ENCODE data around the gene HSPA12A. TPM values are rescaled to one million over a fixed set of nuclear protein-coding genes. Genes with fewer than 3 reads are reported as not detected.

The HSPA12A gene
- polyA plus RNA-seq, 1 donor (not counting 4 experiments of a cell fraction or from before 2014, with no cell fraction given), result 8.1 TPM

DNA sequence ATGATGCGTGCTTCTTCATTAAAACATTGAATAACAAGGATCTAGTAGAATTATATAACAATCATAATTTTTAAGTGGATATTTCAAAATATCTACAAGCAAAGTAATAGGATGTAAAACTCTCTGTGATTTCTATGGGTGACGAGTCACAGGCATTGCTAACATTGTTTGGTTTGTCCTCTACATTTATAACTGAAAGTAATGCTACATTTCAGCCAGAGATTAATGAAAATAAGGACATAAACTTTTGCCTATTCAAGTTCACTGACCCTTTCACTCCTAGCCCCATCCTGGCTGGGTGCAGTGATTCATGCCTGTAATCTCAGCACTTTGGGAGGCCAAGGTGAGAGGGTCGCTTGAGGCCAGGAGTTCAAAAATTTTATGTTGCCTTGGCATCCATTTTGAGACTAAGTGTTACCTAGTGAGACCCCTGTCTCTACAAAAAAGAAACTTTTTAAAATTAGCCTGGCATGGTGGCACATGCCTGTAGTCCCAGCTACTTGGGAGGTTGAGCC is 38.4 kb upstream of the HSPA12A start:
- Histone ChIP-seq H3K27me3 (ENCODE audit: control insufficient read depth, extremely low read depth, insufficient read depth, low read length) (no peaks in the 10 kb centered on the region), H3K4me3 (ENCODE audit: control insufficient read depth in 2 of 3, extremely low read depth in 1 of 3, insufficient read depth in 2 of 3, low read depth in 1 of 3, low read length in 3 of 3) (no peak overlapping the region), H3K9ac (ENCODE audit: control insufficient read depth, extremely low read depth, insufficient read depth, low read length) (no peak overlapping the region), H3K4me1 (ENCODE audit: control insufficient read depth, extremely low read depth, insufficient read depth, low read length) (no peaks in the 10 kb centered on the region), H4K20me1 (ENCODE audit: control insufficient read depth, extremely low read depth, insufficient read depth, low read length) (no peaks in the 10 kb centered on the region), H3K9me1 (ENCODE audit: control insufficient read depth, extremely low read depth, insufficient read depth, low read length) (no peaks in the 10 kb centered on the region), H3K4me2 (ENCODE audit: control insufficient read depth, extremely low read depth, insufficient read depth, low read depth, low read length) (no peak overlapping the region), H3K36me3 (ENCODE audit: control insufficient read depth in 2 of 2, extremely low read depth in 1 of 2, insufficient read depth in 2 of 2, low read length in 2 of 2) (no peaks in the 10 kb centered on the region), H3K9me3 (ENCODE audit: control insufficient read depth, low read depth, low read length) (no peaks in the 10 kb centered on the region), H3K27ac (ENCODE audit: control insufficient read depth, insufficient read depth, low read length) (no peak overlapping the region), H3K79me2 (ENCODE audit: control insufficient read depth, insufficient read depth, low read length) (no peaks in the 10 kb centered on the region), H2AFZ (ENCODE audit: control insufficient read depth, low read length) (no peak overlapping the region)
- DNase-seq (ENCODE audit: low read depth, low spot score) (no peak), FAIRE-seq (no peak)
- no peak for TF ChIP-seq EZH2 (IDR thresholded peaks at IDR 0.05; ENCODE audit: low read length)
- TF ChIP-seq, protein P1, sequence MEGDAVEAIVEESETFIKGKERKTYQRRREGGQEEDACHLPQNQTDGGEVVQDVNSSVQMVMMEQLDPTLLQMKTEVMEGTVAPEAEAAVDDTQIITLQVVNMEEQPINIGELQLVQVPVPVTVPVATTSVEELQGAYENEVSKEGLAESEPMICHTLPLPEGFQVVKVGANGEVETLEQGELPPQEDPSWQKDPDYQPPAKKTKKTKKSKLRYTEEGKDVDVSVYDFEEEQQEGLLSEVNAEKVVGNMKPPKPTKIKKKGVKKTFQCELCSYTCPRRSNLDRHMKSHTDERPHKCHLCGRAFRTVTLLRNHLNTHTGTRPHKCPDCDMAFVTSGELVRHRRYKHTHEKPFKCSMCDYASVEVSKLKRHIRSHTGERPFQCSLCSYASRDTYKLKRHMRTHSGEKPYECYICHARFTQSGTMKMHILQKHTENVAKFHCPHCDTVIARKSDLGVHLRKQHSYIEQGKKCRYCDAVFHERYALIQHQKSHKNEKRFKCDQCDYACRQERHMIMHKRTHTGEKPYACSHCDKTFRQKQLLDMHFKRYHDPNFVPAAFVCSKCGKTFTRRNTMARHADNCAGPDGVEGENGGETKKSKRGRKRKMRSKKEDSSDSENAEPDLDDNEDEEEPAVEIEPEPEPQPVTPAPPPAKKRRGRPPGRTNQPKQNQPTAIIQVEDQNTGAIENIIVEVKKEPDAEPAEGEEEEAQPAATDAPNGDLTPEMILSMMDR (optimal IDR thresholded peaks at IDR 0.05 in 1 of 3, IDR thresholded peaks at IDR 0.05 in 1 of 3, conservative IDR thresholded peaks at IDR 0.05 in 1 of 3; ENCODE audit: extremely low read depth in 1 of 3, insufficient read depth in 2 of 3, low read length in 3 of 3), result no peak
- dilution Hi-C loops (cut with MboI; ENCODE audit: extremely low pct_ligation_motif_present, low sequenced_read_pairs), result no loop called here

DNA sequence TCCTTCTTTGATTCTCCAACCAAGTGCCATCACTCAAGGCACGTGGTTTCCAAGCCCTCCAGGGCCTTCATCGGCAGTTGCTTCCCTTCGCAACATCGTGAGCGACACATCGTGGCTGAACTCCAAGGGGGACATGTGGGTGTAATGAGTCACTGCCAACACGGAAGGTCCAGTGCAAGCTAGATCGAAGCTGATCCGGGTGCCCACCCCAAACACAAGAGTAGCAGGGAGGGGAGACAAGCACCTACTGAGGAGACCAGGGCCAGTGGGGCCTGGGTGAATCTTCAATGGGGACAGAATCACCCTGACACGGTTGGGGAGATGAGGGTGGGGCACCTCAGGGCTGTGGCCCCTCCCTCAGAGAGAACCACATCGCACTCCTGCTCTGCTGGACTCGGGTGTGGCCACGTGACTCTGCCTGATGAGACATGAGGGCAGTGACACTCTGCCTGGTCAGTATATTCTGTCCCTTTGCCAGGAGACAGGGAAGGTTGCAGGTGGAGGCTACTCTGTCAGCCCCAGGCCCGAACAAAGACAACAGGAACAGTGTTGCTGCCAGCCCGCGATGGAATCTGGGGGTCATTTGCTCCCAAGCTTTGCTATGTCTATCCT is 36.8 kb upstream of the HSPA12A start:
- no peaks in the 10 kb centered on the region for H3K27me3 ChIP-seq (ENCODE audit: control insufficient read depth, extremely low read depth, insufficient read depth, low read length)
- TF ChIP-seq, protein P1 (optimal IDR thresholded peaks at IDR 0.05 in 1 of 3, IDR thresholded peaks at IDR 0.05 in 1 of 3, conservative IDR thresholded peaks at IDR 0.05 in 1 of 3; ENCODE audit: extremely low read depth in 1 of 3, insufficient read depth in 2 of 3, low read length in 3 of 3), result no peak
- no peak for TF ChIP-seq EZH2 (IDR thresholded peaks at IDR 0.05; ENCODE audit: low read length)
- H3K4me3 ChIP-seq (ENCODE audit: control insufficient read depth in 2 of 3, extremely low read depth in 1 of 3, insufficient read depth in 2 of 3, low read depth in 1 of 3, low read length in 3 of 3), result no peak overlapping the region
- no peak overlapping the region for H3K4me2 ChIP-seq (ENCODE audit: control insufficient read depth, extremely low read depth, insufficient read depth, low read depth, low read length)
- no peak overlapping the region for H3K9ac ChIP-seq (ENCODE audit: control insufficient read depth, extremely low read depth, insufficient read depth, low read length)
- H4K20me1 ChIP-seq (ENCODE audit: control insufficient read depth, extremely low read depth, insufficient read depth, low read length), result no peaks in the 10 kb centered on the region
- no peak for DNase-seq (ENCODE audit: low read depth, low spot score)
- no peaks in the 10 kb centered on the region for H3K9me1 ChIP-seq (ENCODE audit: control insufficient read depth, extremely low read depth, insufficient read depth, low read length)
- no peaks in the 10 kb centered on the region for H3K36me3 ChIP-seq (ENCODE audit: control insufficient read depth in 2 of 2, extremely low read depth in 1 of 2, insufficient read depth in 2 of 2, low read length in 2 of 2)
- H3K79me2 ChIP-seq (ENCODE audit: control insufficient read depth, insufficient read depth, low read length), result no peaks in the 10 kb centered on the region
- peaks cover 11% of the 10 kb centered on the region for H3K4me1 ChIP-seq (ENCODE audit: control insufficient read depth, extremely low read depth, insufficient read depth, low read length)
- H3K9me3 ChIP-seq (ENCODE audit: control insufficient read depth, low read depth, low read length), result no peaks in the 10 kb centered on the region
- H3K27ac ChIP-seq (ENCODE audit: control insufficient read depth, insufficient read depth, low read length), result no peak overlapping the region
- no peak for FAIRE-seq
- no peak overlapping the region for H2AFZ ChIP-seq (ENCODE audit: control insufficient read depth, low read length)
- dilution Hi-C loops (cut with MboI; ENCODE audit: extremely low pct_ligation_motif_present, low sequenced_read_pairs), result loop anchor here (5.0 kb wide), 1 partner anchor 92 kb away; no protein-coding TSS in a partner anchor

All from keratinocyte (primary cell).